A549 (cell line): ENCODE results near the gene CP. TPM values are rescaled to one million over a fixed set of nuclear protein-coding genes. Genes with fewer than 3 reads are reported as not detected.

Experiments
- ATAC-seq, 2 experiments: fragments of 200-7000 bp in 1 of 2; fragments of >200 bp in 1 of 2; cut with Nextera tagmentation in 1 of 2; cut with Tn5 transposase in 1 of 2; 3 replicates each; pipeline versions ENCODE4 v1.8.0 to v1.9.1; 2018 to 2020; ENCODE audit warnings: mild to moderate bottlenecking in 1 of 2, moderate library complexity in 1 of 2
- CTCF ChIA-PET: fragments of 300-600 bp; sonication (Branson Sonifier 250); formaldehyde crosslinking; extraction: SDS; loops from one replicate; lab custom pipeline; 2021; ENCODE audit warnings: antibody characterized with exemption, inconsistent platforms; lab: Yijun Ruan, JAX
- POLR2A ChIA-PET: fragments of 350-600 bp; formaldehyde crosslinking; extraction: SDS; loops from one replicate; lab custom pipeline; 2021; ENCODE audit warnings: antibody characterized with exemption, inconsistent platforms; lab: Yijun Ruan, JAX
- DNase-seq, 2 experiments: peaks; one replicate each; pipeline versions ENCODE4 v3.0.0 to v3.0.0-alpha.2; 2011 to 2016; ENCODE audit warnings: low read depth in 1 of 2, low spot score in 1 of 2
- FAIRE-seq: peaks from 2 replicates; lab custom pipeline; 2011; peaks lifted over from hg19 to GRCh38; lab: Jason Lieb, UNC
- H3K27ac ChIP-seq, 2 experiments: fragments of >200 bp; sonication (Bioruptor Twin); formaldehyde crosslinking; 3 replicates each; pipeline ENCODE4 v1.5.1; 2016 to 2017
- H3K4me1 ChIP-seq: fragments of >200 bp; sonication (Bioruptor Twin); formaldehyde crosslinking; 3 replicates; pipeline ENCODE4 v1.6.1; 2016
- H3K4me2 ChIP-seq: fragments of >200 bp; sonication (Bioruptor Twin); formaldehyde crosslinking; 3 replicates; pipeline ENCODE4 v1.6.1; 2016
- H3K4me3 ChIP-seq: fragments of >200 bp; sonication (Bioruptor Twin); formaldehyde crosslinking; 3 replicates; pipeline ENCODE4 v1.5.1; 2016
- H3K9me3 ChIP-seq: fragments of >200 bp; sonication (Bioruptor Twin); formaldehyde crosslinking; 3 replicates; pipeline ENCODE4 v1.6.1; 2016
- BCL3 ChIP-seq: fragments of >200 bp; sonication (Bioruptor Twin); formaldehyde crosslinking; IDR thresholded peaks from 3 replicates; pipeline ENCODE4 v1.6.1; 2016
- BHLHE40 ChIP-seq: IDR thresholded peaks from 2 replicates; pipeline ENCODE4 v1.6.1; 2012; ENCODE audit warnings: low read depth, low read length, inconsistent platforms
- E2F6 ChIP-seq: IDR thresholded peaks from 2 replicates; pipeline ENCODE4 v1.6.1; 2012; ENCODE audit warnings: low read depth, borderline replicate concordance
- ESRRA ChIP-seq: fragments of 150-350 bp; IDR thresholded peaks from 2 replicates; pipeline ENCODE4 v1.6.1; 2014; ENCODE audit warnings: mild to moderate bottlenecking, low read length, borderline replicate concordance
- FOSL2 ChIP-seq, 2 experiments: fragments of 450-650 bp in 1 of 2; fragments of >200 bp in 1 of 2; sonication (Bioruptor Twin) in 1 of 2; formaldehyde crosslinking; IDR thresholded peaks; 2 replicates each; pipeline versions ENCODE4 v1.5.0 to v1.6.1; 2016 to 2020; ENCODE audit warnings: mild to moderate bottlenecking in 1 of 2, moderate library complexity in 1 of 2
- GATA3 ChIP-seq: IDR thresholded peaks from 2 replicates; pipeline ENCODE4 v1.6.1; 2012; ENCODE audit warnings: borderline replicate concordance
- HDAC2 ChIP-seq: fragments of 200-600 bp; sonication (generic); IDR thresholded peaks from 2 replicates; pipeline ENCODE4 v1.6.1; 2016
- HOXB13 ChIP-seq: fragments of 250-450 bp; sonication (Bioruptor Pico); IDR thresholded peaks from 2 replicates; pipeline ENCODE4 v1.5.0; 2020; ENCODE audit warnings: low read depth, mild to moderate bottlenecking, moderate library complexity
- HOXB5 ChIP-seq: fragments of 250-450 bp; sonication (Bioruptor Pico); IDR thresholded peaks from 2 replicates; pipeline ENCODE4 v1.5.0; 2020; ENCODE audit warnings: mild to moderate bottlenecking, moderate library complexity
- JUN ChIP-seq, 2 experiments: fragments of >200 bp; sonication (Bioruptor Twin); formaldehyde crosslinking; IDR thresholded peaks; 2 replicates in 1 of 2; 3 replicates in 1 of 2; pipeline ENCODE4 v1.6.1; 2016 to 2017
- KDM1A ChIP-seq: fragments of 200-600 bp; sonication (generic); IDR thresholded peaks from 2 replicates; pipeline ENCODE4 v1.6.1; 2016; ENCODE audit warnings: low read depth, mild to moderate bottlenecking
- MAX ChIP-seq: IDR thresholded peaks from 2 replicates; pipeline ENCODE4 v1.6.1; 2012
- MYC ChIP-seq: IDR thresholded peaks from 2 replicates; pipeline ENCODE4 v1.6.1; 2012; ENCODE audit warnings: mild to moderate bottlenecking, inconsistent platforms, low read length, improper control_type of control experiment, borderline replicate concordance
- NR3C1 ChIP-seq: fragments of >200 bp; sonication (Bioruptor Twin); formaldehyde crosslinking; IDR thresholded peaks from 3 replicates; pipeline ENCODE4 v1.6.1; 2017
- PBX3 ChIP-seq: IDR thresholded peaks from 2 replicates; pipeline ENCODE4 v1.6.1; 2012
- PHF8 ChIP-seq: fragments of 200-600 bp; sonication (generic); IDR thresholded peaks from 2 replicates; pipeline ENCODE4 v1.6.1; 2016; ENCODE audit warnings: low read depth, mild to moderate bottlenecking, antibody characterized with exemption, moderate library complexity, borderline replicate concordance
- POLR2A ChIP-seq: IDR thresholded peaks from 2 replicates; pipeline ENCODE4 v1.6.1; 2012; ENCODE audit warnings: mild to moderate bottlenecking, low read length
- POLR2AphosphoS2 ChIP-seq: conservative IDR thresholded peaks from 2 replicates; pipeline ENCODE4 v1.6.1; 2012; ENCODE audit warnings: low read length, improper control_type of control experiment, inconsistent platforms
- RAD21 ChIP-seq, 2 experiments: fragments of >200 bp in 1 of 2; sonication (Bioruptor Twin) in 1 of 2; formaldehyde crosslinking in 1 of 2; IDR thresholded peaks in 1 of 2; conservative IDR thresholded peaks in 1 of 2; 2 replicates in 1 of 2; 3 replicates in 1 of 2; pipeline ENCODE4 v1.6.1; 2012 to 2018; ENCODE audit warnings: inconsistent platforms in 1 of 2
- SMC3 ChIP-seq: fragments of >200 bp; sonication (Bioruptor Twin); formaldehyde crosslinking; IDR thresholded peaks from 3 replicates; pipeline ENCODE4 v1.6.1; 2018; ENCODE audit warnings: inconsistent platforms
- SREBF2 ChIP-seq: fragments of 450-650 bp; IDR thresholded peaks from 2 replicates; pipeline ENCODE4 v1.6.1; 2014; ENCODE audit warnings: mild to moderate bottlenecking, moderate library complexity
- USF2 ChIP-seq: fragments of 450-650 bp; IDR thresholded peaks from 2 replicates; pipeline ENCODE4 v1.6.1; 2014; ENCODE audit warnings: antibody characterized with exemption
- ZFP36 ChIP-seq: fragments of 450-650 bp; IDR thresholded peaks from 2 replicates; pipeline ENCODE4 v1.6.1; 2014; ENCODE audit warnings: borderline replicate concordance; ENCODE audit not compliant: partially characterized antibody
- ZNF302 ChIP-seq: fragments of 250-450 bp; sonication (Bioruptor Pico); IDR thresholded peaks from 2 replicates; pipeline ENCODE4 v1.9.0; 2021; ENCODE audit warnings: inconsistent platforms, mild to moderate bottlenecking, moderate library complexity
- WGBS: methylation state at CpG from one replicate; pipeline ENCODE4 v1.1.6; 2017; ENCODE audit errors: missing lambda C conversion rate; 5-methylcytosine and 5-hydroxymethylcytosine counted together
- polyA plus RNA-seq, 4 experiments: library from polyadenylated mRNA; depleted of rRNA in 3 of 4; stranded (reverse); fragments of >200 nt; fragmentation: RNase III in 1 of 4; extraction: RNeasy Plus Mini Kit Qiagen cat#74134 plus additional on column Dnase treatment in 1 of 4; gene quantifications; 2 replicates in 3 of 4; 3 replicates in 1 of 4; pipeline ENCODE4 v1.2.3, GENCODE V29; 2011 to 2017

The CP gene
- polyA plus RNA-seq, 2 of the 4 experiments (the other 2 are of a cell fraction), result 5.2 to 42.6 TPM

- DNase-seq (no peak), FAIRE-seq (no peak)
- peaks cover 44% of the 10 kb centered on the region for H3K4me1 ChIP-seq
- peak overlapping the region; percentile 97 for H3K4me2 ChIP-seq
- TF ChIP-seq POLR2AphosphoS2 (no peak), JUN (IDR thresholded peaks at IDR 0.05) (no peak)
- TF ChIP-seq, all 56 proteins: peak for 0
- CTCF ChIA-PET, result interaction anchor here (0.7 to 2.6 kb wide), 6 partner anchors 9 to 203 kb away, joined by 3 to 17 read pairs (median 4); no protein-coding TSS in a partner anchor
- H3K9me3 ChIP-seq, result no peaks in the 10 kb centered on the region
- 73% methylated on average over 4 of the region's 4 CpGs for WGBS
- 0 out of 6 replicates have a peak overlapping the region, but pooled peaks of 1 of the 2 experiments have one; percentile 15 for H3K27ac ChIP-seq
- ATAC-seq, result no peak
- POLR2A ChIA-PET, result no interaction called here
- no peak overlapping the region for H3K4me3 ChIP-seq
These were observed 90.0 kb downstream of the CP start for GRCh38 chr3:149131589-149131988.

GRCh38 chr3:149129326-149130205 lies 92.1 kb downstream of the CP start, which contains the start of gene HPS3:
TSS of gene HPS3 (plus strand) at chr3:149129638. CDS start at chr3:149129724, 86 bp downstream.
- ChIA-PET POLR2A (interaction anchor here (0.5 to 2.2 kb wide), 18 partner anchors 9 to 418 kb away, joined by 3 to 17 read pairs (median 4); partner anchors contain the start of gene TM4SF4), CTCF (interaction anchor here (0.6 to 2.7 kb wide), 15 partner anchors 9 to 350 kb away, joined by 3 to 22 read pairs (median 3); partner anchors contain the start of gene TM4SF18)
- peak within 1 kb of the TSS; percentile 79 to 89 for H3K27ac ChIP-seq
- ATAC-seq (peak; percentile 95 to 97), FAIRE-seq (no peak), DNase-seq (peak; percentile 82 to 91)
- H3K4me2 ChIP-seq, result peak within 1 kb of the TSS; percentile 97
- no peaks in the 10 kb centered on the region for H3K9me3 ChIP-seq
- WGBS, result under 1% methylated on average over 38 of the region's 84 CpGs
- peak within 1 kb of the TSS; percentile 78 for H3K4me3 ChIP-seq
- TF ChIP-seq ZFP36 (peak; percentile 97), BHLHE40 (peak; percentile 63), PHF8 (peak; percentile 77; the same call in 1 of the 2 replicates), SREBF2 (no peak), FOSL2 (IDR thresholded peaks at IDR 0.05) (no peak), FOSL2 (CRISPR knock-in tag; IDR thresholded peaks at IDR 0.05) (0 out of 2 replicates have a peak, but pooled peaks have one; percentile 17), ZNF302 (no peak), BCL3 (peak; percentile 80; the same call in 2 of the 3 replicates), MYC (peak; percentile 64; the same call in 1 of the 2 replicates), HDAC2 (no peak), SMC3 (0 out of 3 replicates have a peak, but pooled peaks have one; percentile 22), GATA3 (no peak), PBX3 (peak; percentile 50; the same call in 1 of the 2 replicates), USF2 (peak; percentile 92), E2F6 (peak; percentile 69), RAD21 (conservative IDR thresholded peaks at IDR 0.05 in 1 of 2, IDR thresholded peaks at IDR 0.05 in 1 of 2) (peak in 1 of 2 experiments; percentile 17; a peak in 1 of 5 replicates), KDM1A (no peak), ESRRA (no peak), NR3C1 (no peak), HOXB5 (CRISPR knock-in tag) (0 out of 2 replicates have a peak, but pooled peaks have one; percentile 19), POLR2A (peak; percentile 89), JUN (IDR thresholded peaks at IDR 0.05) (peak; percentile 52 to 84; a peak in 4 of 5 replicates), HOXB13 (CRISPR knock-in tag) (0 out of 2 replicates have a peak, but pooled peaks have one; percentile 8), MAX (peak; percentile 83)
- H3K4me1 ChIP-seq, result peaks cover 39% of the 10 kb centered on the region
